ENCODE results near the gene KNSTRN.

The KNSTRN gene

DNA sequence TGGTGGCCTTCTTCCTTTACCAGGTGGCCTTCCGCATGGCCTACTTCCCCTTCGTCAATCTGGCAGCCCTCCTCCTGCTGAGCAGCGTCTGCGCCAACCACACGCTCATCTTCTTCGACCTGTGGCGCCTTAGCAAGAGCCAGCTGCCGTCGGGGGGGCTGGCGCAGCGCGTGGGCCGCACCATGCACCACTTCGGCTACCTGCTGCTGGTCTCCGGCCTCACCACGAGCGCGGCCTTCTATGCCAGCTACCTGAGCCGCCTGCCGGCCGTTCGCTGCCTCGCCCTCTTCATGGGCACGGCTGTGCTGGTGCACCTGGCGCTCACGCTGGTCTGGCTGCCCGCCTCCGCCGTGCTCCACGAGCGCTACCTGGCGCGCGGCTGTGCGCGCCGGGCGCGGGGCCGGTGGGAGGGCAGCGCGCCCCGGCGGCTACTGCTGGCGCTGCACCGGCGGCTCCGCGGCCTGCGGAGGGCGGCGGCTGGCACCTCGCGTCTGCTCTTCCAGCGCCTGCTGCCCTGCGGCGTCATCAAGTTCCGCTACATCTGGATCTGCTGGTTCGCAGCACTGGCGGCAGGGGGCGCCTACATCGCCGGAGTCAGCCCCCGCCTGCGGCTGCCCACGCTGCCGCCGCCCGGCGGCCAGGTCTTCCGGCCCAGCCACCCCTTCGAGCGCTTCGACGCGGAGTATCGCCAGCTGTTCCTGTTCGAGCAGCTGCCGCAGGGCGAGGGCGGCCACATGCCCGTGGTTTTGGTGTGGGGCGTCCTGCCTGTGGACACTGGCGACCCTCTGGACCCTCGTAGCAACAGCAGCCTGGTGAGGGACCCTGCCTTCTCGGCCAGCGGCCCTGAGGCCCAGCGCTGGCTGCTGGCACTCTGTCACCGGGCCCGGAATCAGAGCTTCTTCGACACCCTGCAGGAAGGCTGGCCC, 14.6 kb upstream of the KNSTRN start:
- H3K36me3 ChIP-seq (ENCODE audit: insufficient read depth, insufficient read length, low read length): no peaks in the 10 kb centered on the region
- TF ChIP-seq SUZ12 (IDR thresholded peaks at IDR 0.05; ENCODE audit: extremely low read depth, insufficient read depth, insufficient read length) (no peak), ZNF274 (IDR thresholded peaks at IDR 0.05; ENCODE audit: low read depth, low read length) (no peak), YY1 (IDR thresholded peaks at IDR 0.05; ENCODE audit: insufficient read depth, insufficient read length) (no peak)
- H3K27me3 ChIP-seq (ENCODE audit: insufficient read depth, insufficient read length): peaks cover 34% of the 10 kb centered on the region
- H3K4me3 ChIP-seq (ENCODE audit: insufficient read length, low read depth): no peak overlapping the region
- peak overlapping the region; percentile 32 for H3K9ac ChIP-seq (ENCODE audit: insufficient read length, low read depth)
- peak; percentile 77 for DNase-seq (ENCODE audit: low read depth, low spot score)
- peaks cover 4% of the 10 kb centered on the region for H3K4me1 ChIP-seq (ENCODE audit: insufficient read depth, insufficient read length)
- peaks cover 20% of the 10 kb centered on the region; the same call in 1 of the 2 replicates for H3K9me3 ChIP-seq (ENCODE audit: insufficient read depth, low read length)

DNA sequence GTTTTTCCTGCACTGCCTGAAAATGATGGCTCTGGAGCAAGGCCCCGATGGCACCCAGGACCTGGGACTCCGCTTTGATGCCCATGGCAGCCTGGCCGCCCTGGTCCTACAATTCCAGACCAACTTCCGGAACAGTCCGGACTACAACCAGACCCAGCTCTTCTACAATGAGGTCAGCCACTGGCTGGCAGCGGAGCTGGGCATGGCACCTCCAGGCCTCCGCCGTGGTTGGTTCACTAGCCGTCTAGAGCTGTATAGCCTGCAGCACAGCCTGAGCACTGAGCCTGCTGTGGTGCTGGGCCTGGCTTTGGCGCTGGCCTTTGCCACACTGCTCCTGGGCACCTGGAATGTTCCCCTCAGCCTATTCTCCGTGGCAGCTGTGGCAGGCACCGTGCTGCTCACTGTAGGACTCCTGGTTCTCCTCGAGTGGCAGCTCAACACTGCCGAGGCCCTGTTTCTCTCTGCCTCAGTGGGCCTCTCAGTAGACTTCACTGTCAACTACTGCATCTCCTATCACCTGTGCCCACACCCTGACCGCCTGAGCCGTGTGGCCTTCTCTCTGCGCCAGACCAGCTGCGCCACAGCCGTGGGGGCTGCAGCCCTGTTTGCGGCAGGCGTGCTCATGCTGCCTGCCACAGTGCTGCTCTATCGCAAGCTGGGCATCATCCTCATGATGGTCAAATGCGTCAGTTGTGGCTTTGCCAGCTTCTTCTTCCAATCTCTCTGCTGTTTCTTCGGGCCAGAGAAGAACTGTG, 13.6 kb upstream of the KNSTRN start:
- DNase-seq (ENCODE audit: low read depth, low spot score): no peak
- Histone ChIP-seq H3K9ac (ENCODE audit: insufficient read length, low read depth) (no peak overlapping the region), H3K4me1 (ENCODE audit: insufficient read depth, insufficient read length) (peaks cover 4% of the 10 kb centered on the region), H3K9me3 (ENCODE audit: insufficient read depth, low read length) (peaks cover 20% of the 10 kb centered on the region; the same call in 1 of the 2 replicates), H3K36me3 (ENCODE audit: insufficient read depth, insufficient read length, low read length) (no peaks in the 10 kb centered on the region), H3K27me3 (ENCODE audit: insufficient read depth, insufficient read length) (peaks cover 34% of the 10 kb centered on the region), H3K4me3 (ENCODE audit: insufficient read length, low read depth) (no peak overlapping the region)
- TF ChIP-seq SUZ12 (IDR thresholded peaks at IDR 0.05; ENCODE audit: extremely low read depth, insufficient read depth, insufficient read length) (no peak), YY1 (IDR thresholded peaks at IDR 0.05; ENCODE audit: insufficient read depth, insufficient read length) (no peak), ZNF274 (IDR thresholded peaks at IDR 0.05; ENCODE audit: low read depth, low read length) (no peak)

DNA sequence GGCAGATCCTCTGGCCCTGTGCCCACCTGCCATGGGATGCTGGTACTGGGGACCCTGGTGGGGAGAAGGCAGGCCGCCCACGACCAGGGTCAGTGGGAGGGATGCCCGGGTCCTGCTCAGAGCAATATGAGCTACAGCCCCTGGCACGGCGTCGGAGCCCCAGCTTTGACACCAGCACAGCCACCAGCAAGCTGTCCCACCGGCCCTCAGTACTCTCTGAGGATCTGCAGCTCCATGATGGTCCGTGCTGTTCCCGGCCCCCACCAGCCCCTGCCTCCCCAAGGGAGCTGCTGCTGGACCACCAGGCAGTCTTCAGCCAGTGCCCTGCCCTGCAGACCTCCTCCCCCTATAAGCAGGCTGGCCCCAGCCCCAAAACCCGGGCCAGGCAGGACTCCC, 13.0 kb upstream of the KNSTRN start:
- Histone ChIP-seq H3K36me3 (ENCODE audit: insufficient read depth, insufficient read length, low read length) (no peaks in the 10 kb centered on the region), H3K4me3 (ENCODE audit: insufficient read length, low read depth) (no peak overlapping the region), H3K4me1 (ENCODE audit: insufficient read depth, insufficient read length) (peaks cover 4% of the 10 kb centered on the region), H3K9ac (ENCODE audit: insufficient read length, low read depth) (no peak overlapping the region), H3K9me3 (ENCODE audit: insufficient read depth, low read length) (peaks cover 20% of the 10 kb centered on the region; the same call in 1 of the 2 replicates), H3K27me3 (ENCODE audit: insufficient read depth, insufficient read length) (peaks cover 34% of the 10 kb centered on the region)
- DNase-seq (ENCODE audit: low read depth, low spot score): no peak
- TF ChIP-seq ZNF274 (IDR thresholded peaks at IDR 0.05; ENCODE audit: low read depth, low read length) (no peak), YY1 (IDR thresholded peaks at IDR 0.05; ENCODE audit: insufficient read depth, insufficient read length) (no peak), SUZ12 (IDR thresholded peaks at IDR 0.05; ENCODE audit: extremely low read depth, insufficient read depth, insufficient read length) (no peak)

DNA sequence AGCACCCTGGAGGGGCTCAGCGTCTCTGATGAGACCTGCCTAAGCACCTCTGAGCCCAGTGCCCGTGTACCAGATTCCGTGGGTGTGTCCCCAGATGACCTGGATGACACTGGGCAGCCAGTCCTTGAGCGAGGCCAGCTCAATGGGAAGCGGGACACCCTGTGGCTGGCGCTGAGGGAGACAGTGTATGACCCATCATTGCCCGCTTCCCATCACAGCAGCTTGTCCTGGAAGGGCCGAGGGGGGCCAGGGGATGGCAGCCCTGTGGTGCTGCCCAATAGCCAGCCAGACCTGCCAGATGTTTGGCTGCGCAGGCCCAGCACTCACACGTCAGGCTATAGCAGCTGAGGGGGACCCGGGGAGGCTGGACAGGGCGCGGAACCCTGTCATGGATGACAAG, 12.6 kb upstream of the KNSTRN start:
- Histone ChIP-seq H3K27me3 (ENCODE audit: insufficient read depth, insufficient read length) (peaks cover 34% of the 10 kb centered on the region), H3K9ac (ENCODE audit: insufficient read length, low read depth) (no peak overlapping the region), H3K36me3 (ENCODE audit: insufficient read depth, insufficient read length, low read length) (no peaks in the 10 kb centered on the region), H3K4me1 (ENCODE audit: insufficient read depth, insufficient read length) (peaks cover 4% of the 10 kb centered on the region), H3K4me3 (ENCODE audit: insufficient read length, low read depth) (no peak overlapping the region), H3K9me3 (ENCODE audit: insufficient read depth, low read length) (peaks cover 20% of the 10 kb centered on the region; the same call in 1 of the 2 replicates)
- DNase-seq (ENCODE audit: low read depth, low spot score): no peak
- no peak for TF ChIP-seq ZNF274 (IDR thresholded peaks at IDR 0.05; ENCODE audit: low read depth, low read length)
- TF ChIP-seq SUZ12 (IDR thresholded peaks at IDR 0.05; ENCODE audit: extremely low read depth, insufficient read depth, insufficient read length): no peak
- TF ChIP-seq YY1 (IDR thresholded peaks at IDR 0.05; ENCODE audit: insufficient read depth, insufficient read length): no peak

DNA sequence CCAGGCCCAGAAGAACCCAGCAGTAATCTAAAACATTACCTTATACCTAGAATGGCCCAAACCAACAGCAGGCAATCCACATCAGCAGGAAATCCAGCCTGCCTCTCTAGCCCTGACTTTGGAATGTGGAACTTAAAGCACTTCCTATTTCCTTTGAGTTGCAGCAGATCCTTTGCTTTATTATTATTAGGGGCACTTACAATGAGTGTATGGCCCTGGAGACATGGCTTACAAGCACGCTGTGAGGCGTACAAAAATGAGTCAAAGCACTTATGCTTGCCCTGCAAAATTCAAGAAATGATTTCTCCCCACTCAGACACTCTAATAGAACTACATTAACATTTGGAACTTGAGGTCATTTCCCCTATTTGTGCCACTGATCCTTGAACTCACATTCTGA, 9.5 kb upstream of the KNSTRN start:
- no peak overlapping the region for H3K9ac ChIP-seq (ENCODE audit: insufficient read length, low read depth)
- DNase-seq (ENCODE audit: low read depth, low spot score): no peak
- TF ChIP-seq YY1 (IDR thresholded peaks at IDR 0.05; ENCODE audit: insufficient read depth, insufficient read length) (no peak), ZNF274 (IDR thresholded peaks at IDR 0.05; ENCODE audit: low read depth, low read length) (no peak), SUZ12 (IDR thresholded peaks at IDR 0.05; ENCODE audit: extremely low read depth, insufficient read depth, insufficient read length) (no peak)
- no peaks in the 10 kb centered on the region for H3K36me3 ChIP-seq (ENCODE audit: insufficient read depth, insufficient read length, low read length)
- H3K27me3 ChIP-seq (ENCODE audit: insufficient read depth, insufficient read length): peaks cover 19% of the 10 kb centered on the region
- H3K4me3 ChIP-seq (ENCODE audit: insufficient read length, low read depth): no peak overlapping the region
- peaks cover 11% of the 10 kb centered on the region; the same call in 1 of the 2 replicates for H3K9me3 ChIP-seq (ENCODE audit: insufficient read depth, low read length)
- no peaks in the 10 kb centered on the region for H3K4me1 ChIP-seq (ENCODE audit: insufficient read depth, insufficient read length)

DNA sequence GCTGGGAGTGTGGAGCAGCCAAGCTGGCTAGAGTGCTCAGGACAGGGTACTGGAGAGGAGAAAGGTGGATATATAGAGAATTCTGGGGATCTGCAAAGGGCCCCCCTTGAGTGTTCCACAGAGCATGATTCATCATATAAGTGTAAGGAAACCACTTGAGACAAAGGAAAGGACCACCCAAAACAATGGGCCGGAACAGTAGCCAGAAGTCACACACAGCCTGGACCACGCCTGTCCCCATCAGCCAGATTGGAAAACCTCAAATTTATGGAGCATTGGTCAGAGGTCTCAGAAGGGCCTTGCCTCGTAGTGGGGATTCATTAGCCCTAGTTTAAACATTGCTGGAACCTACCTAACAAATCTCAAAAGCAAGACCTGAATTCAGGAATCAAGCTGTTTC, 4.9 kb upstream of the KNSTRN start:
- TF ChIP-seq ZNF274 (IDR thresholded peaks at IDR 0.05; ENCODE audit: low read depth, low read length) (no peak), SUZ12 (IDR thresholded peaks at IDR 0.05; ENCODE audit: extremely low read depth, insufficient read depth, insufficient read length) (no peak), YY1 (IDR thresholded peaks at IDR 0.05; ENCODE audit: insufficient read depth, insufficient read length) (no peak)
- H3K36me3 ChIP-seq (ENCODE audit: insufficient read depth, insufficient read length, low read length): no peaks in the 10 kb centered on the region
- no peak overlapping the region for H3K4me3 ChIP-seq (ENCODE audit: insufficient read length, low read depth)
- H3K9me3 ChIP-seq (ENCODE audit: insufficient read depth, low read length): no peaks in the 10 kb centered on the region
- no peak for DNase-seq (ENCODE audit: low read depth, low spot score)
- H3K27me3 ChIP-seq (ENCODE audit: insufficient read depth, insufficient read length): no peaks in the 10 kb centered on the region
- peaks cover 3% of the 10 kb centered on the region for H3K4me1 ChIP-seq (ENCODE audit: insufficient read depth, insufficient read length)
- H3K9ac ChIP-seq (ENCODE audit: insufficient read length, low read depth): no peak overlapping the region

DNA sequence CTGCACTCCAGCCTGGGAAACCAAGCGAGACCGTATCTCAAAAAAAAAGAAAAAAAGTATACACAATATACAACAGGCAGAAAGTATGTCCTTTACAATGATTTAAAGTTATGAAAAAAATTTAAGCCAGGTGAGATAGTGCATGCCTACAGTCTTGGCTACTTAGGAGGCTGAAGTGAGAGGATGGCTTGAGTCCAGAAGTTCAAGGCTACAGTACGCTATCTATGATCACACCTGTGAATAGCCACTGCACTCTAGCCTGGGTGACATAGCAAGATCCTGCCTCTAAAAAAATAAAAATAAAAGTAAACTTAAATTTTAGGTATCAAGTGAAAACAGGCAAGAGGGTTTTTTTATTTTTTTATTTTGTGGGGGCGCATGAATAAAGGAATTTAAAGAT, 3.1 kb upstream of the KNSTRN start:
- TF ChIP-seq ZNF274 (IDR thresholded peaks at IDR 0.05; ENCODE audit: low read depth, low read length) (no peak), SUZ12 (IDR thresholded peaks at IDR 0.05; ENCODE audit: extremely low read depth, insufficient read depth, insufficient read length) (no peak), YY1 (IDR thresholded peaks at IDR 0.05; ENCODE audit: insufficient read depth, insufficient read length) (no peak)
- H3K36me3 ChIP-seq (ENCODE audit: insufficient read depth, insufficient read length, low read length): peaks cover 1% of the 10 kb centered on the region
- H3K4me3 ChIP-seq (ENCODE audit: insufficient read length, low read depth): no peak overlapping the region
- no peaks in the 10 kb centered on the region for H3K9me3 ChIP-seq (ENCODE audit: insufficient read depth, low read length)
- H3K9ac ChIP-seq (ENCODE audit: insufficient read length, low read depth): no peak overlapping the region
- DNase-seq (ENCODE audit: low read depth, low spot score): no peak
- no peaks in the 10 kb centered on the region for H3K27me3 ChIP-seq (ENCODE audit: insufficient read depth, insufficient read length)
- peaks cover 3% of the 10 kb centered on the region for H3K4me1 ChIP-seq (ENCODE audit: insufficient read depth, insufficient read length)

Data from NT2/D1 (cell line).